Stomach (tissue), 9 donors: ENCODE measurements around the gene NBDY. TPM values are rescaled to one million over a fixed set of nuclear protein-coding genes. Genes with fewer than 3 reads are reported as not detected.

ENCODE experiments used
- DNase-seq, 2 donors: peaks; one replicate each; pipeline versions ENCODE4 v3.0.0 to v3.0.0-alpha.2; 2013 to 2019
- H3K27ac ChIP-seq, 5 donors: fragments of 200-600 bp in 4 of 5; sonication (generic) in 4 of 5; one replicate each; pipeline ENCODE4 v1.5.1; 2013 to 2019; ENCODE audit warnings: mild to moderate bottlenecking in 1 of 5, moderate library complexity in 1 of 5
- H3K27me3 ChIP-seq, 3 donors: fragments of 200-600 bp; sonication (generic); one replicate each; pipeline ENCODE4 v1.5.1; 2017 to 2019; ENCODE audit warnings: mixed run types in 1 of 3
- H3K36me3 ChIP-seq, 4 donors: fragments of 200-600 bp; sonication (generic); 1 replicate in 3 of 4; 2 replicates in 1 of 4; pipeline ENCODE4 v1.5.1; 2016 to 2019
- H3K4me1 ChIP-seq, 4 donors: fragments of 200-600 bp; sonication (generic); one replicate each; pipeline ENCODE4 v1.5.1; 2016 to 2019
- H3K4me3 ChIP-seq, 4 donors: fragments of 200-600 bp; sonication (generic) in 3 of 4; one replicate each; pipeline ENCODE4 v1.5.1; 2016 to 2019; ENCODE audit warnings: mild to moderate bottlenecking in 1 of 4
- H3K9me3 ChIP-seq, 4 donors: fragments of 200-600 bp; sonication (generic); one replicate each; pipeline ENCODE4 v1.5.1; 2016 to 2019
- CTCF ChIP-seq, 7 experiments: fragments of 450-650 bp in 4 of 7; fragments of 200-600 bp in 3 of 7; sonication (generic) in 3 of 7; IDR thresholded peaks; one replicate each; pipeline ENCODE4 v1.5.1; 2016 to 2019; ENCODE audit warnings: antibody characterized with exemption in 7 of 7, control low read depth in 2 of 7, mild to moderate bottlenecking in 1 of 7
- EP300 ChIP-seq: sonication (generic); formaldehyde crosslinking; IDR thresholded peaks from one replicate; pipeline ENCODE4 v1.6.1; 2017; ENCODE audit warnings: antibody characterized with exemption
- POLR2A ChIP-seq, 4 donors: fragments of 450-650 bp; IDR thresholded peaks; one replicate each; pipeline ENCODE4 v1.6.1; 2016; ENCODE audit warnings: antibody characterized with exemption in 4 of 4, control low read depth in 2 of 4, mild to moderate bottlenecking in 1 of 4, moderate library complexity in 1 of 4
- POLR2AphosphoS5 ChIP-seq, 3 donors: sonication (generic); formaldehyde crosslinking; IDR thresholded peaks; one replicate each; pipeline ENCODE4 v1.6.1; 2016; ENCODE audit warnings: antibody characterized with exemption in 3 of 3
- WGBS, 5 donors: extraction: QIAGEN DNeasy Blood & Tissue Kit in 3 of 5; methylation state at CpG; one replicate each; pipeline versions ENCODE4 v1.1.5 to v1.1.7; 2013 to 2018; 5-methylcytosine and 5-hydroxymethylcytosine counted together
- intact Hi-C: fragments of 100-400 bp; cut with DNase I; formaldehyde crosslinking; loops from one replicate; pipeline ENCODE4 v1.15.1; 2023; ENCODE audit warnings: low total_unique reads
- polyA plus RNA-seq, 3 donors: library from polyadenylated mRNA; stranded (reverse); fragments of 200-250 nt; gene quantifications; one replicate each; pipeline ENCODE4 v1.2.3, GENCODE V29; 2013
- total RNA-seq, 5 donors: library from RNA; depleted of rRNA; stranded (reverse); fragments of >200 nt; gene quantifications; one replicate each; pipeline versions ENCODE4 v1.1.0 to v1.2.3, GENCODE V29; 2014 to 2016
- donor health status: healthy with polysubstance abuse.
- donor health status: Bipolar disorder and iron deficiency.
- donor health status: healthy.

NBDY gene
- total and polyA plus RNA-seq, 8 donors, result 5.7 to 46.6 (median 16.5) TPM; not detected in 1

- Histone ChIP-seq H3K9me3 (no peaks in the 10 kb centered on the region), H3K27me3 (no peaks in the 10 kb centered on the region), H3K27ac (no peak overlapping the region), H3K36me3 (no peaks in the 10 kb centered on the region), H3K4me1 (peaks cover 0 to 26% (median 8%) of the 10 kb centered on the region in 4 donors), H3K4me3 (peak overlapping the region; percentile 46 to 57 (median 55))
- TF ChIP-seq POLR2AphosphoS5 (IDR thresholded peaks at IDR 0.05), result no peak
- no peak for TF ChIP-seq EP300
- no peak for TF ChIP-seq CTCF (IDR thresholded peaks at IDR 0.05)
- TF ChIP-seq POLR2A (IDR thresholded peaks at IDR 0.05), result no peak
- WGBS, 5 donors, result 21 to 36% (median 24%) methylated on average over 2 of the region's 2 CpGs
- DNase-seq, result no peak
- intact Hi-C loops, result no loop called here
These were observed 722 bp upstream of the NBDY start for GRCh38 chrX:56728321-56728720.

GRCh38 chrX:56728752-56729151, 291 bp upstream of the NBDY start:
- Histone ChIP-seq H3K27me3 (no peaks in the 10 kb centered on the region), H3K27ac (peak overlapping the region in 3 of 5 donors; percentile 86 to 87 (median 86)), H3K9me3 (no peaks in the 10 kb centered on the region), H3K4me3 (peak overlapping the region; percentile 46 to 57 (median 55)), H3K36me3 (no peaks in the 10 kb centered on the region), H3K4me1 (peaks cover 0 to 26% (median 8%) of the 10 kb centered on the region in 4 donors)
- TF ChIP-seq EP300 (no peak), POLR2A (IDR thresholded peaks at IDR 0.05) (no peak), CTCF (IDR thresholded peaks at IDR 0.05) (no peak), POLR2AphosphoS5 (IDR thresholded peaks at IDR 0.05) (no peak)
- 2 to 29% (median 10%) methylated on average over 8 of the region's 8 CpGs for WGBS, 5 donors
- peak in 1 of 2 donors; percentile 52 for DNase-seq
- intact Hi-C loops, result no loop called here

- no peaks in the 10 kb centered on the region for H3K9me3 ChIP-seq
- peaks cover 0 to 8% (median 6%) of the 10 kb centered on the region in 4 donors for H3K36me3 ChIP-seq
- intact Hi-C loops, result no loop called here
- no peaks in the 10 kb centered on the region for H3K27me3 ChIP-seq
- H3K4me3 ChIP-seq, result no peak overlapping the region
- 41 to 54% (median 50%) methylated on average over 2 of the region's 2 CpGs for WGBS, 5 donors
- peaks cover 0 to 21% (median 8%) of the 10 kb centered on the region in 4 donors for H3K4me1 ChIP-seq
- DNase-seq, result peak; percentile 64 to 68
- TF ChIP-seq EP300 (no peak), POLR2A (IDR thresholded peaks at IDR 0.05) (no peak), CTCF (IDR thresholded peaks at IDR 0.05) (peak in 3 of 7 experiments; percentile 51 to 75 (median 51))
- H3K27ac ChIP-seq, result no peak overlapping the region
These were observed 4.5 kb downstream of the NBDY start for GRCh38 chrX:56733459-56734046.

GRCh38 chrX:56736219-56736618, 7.2 kb downstream of the NBDY start:
- Histone ChIP-seq H3K9me3 (no peaks in the 10 kb centered on the region), H3K4me3 (no peak overlapping the region), H3K27me3 (no peaks in the 10 kb centered on the region), H3K4me1 (peaks cover 0 to 10% (median 4%) of the 10 kb centered on the region in 4 donors), H3K36me3 (peaks cover 0 to 8% (median 6%) of the 10 kb centered on the region in 4 donors), H3K27ac (no peak overlapping the region)
- no peak for TF ChIP-seq POLR2AphosphoS5 (IDR thresholded peaks at IDR 0.05)
- TF ChIP-seq POLR2A (IDR thresholded peaks at IDR 0.05), result no peak
- no peak for TF ChIP-seq CTCF (IDR thresholded peaks at IDR 0.05)
- no peak for TF ChIP-seq EP300
- intact Hi-C loops, result no loop called here
- DNase-seq, result no peak
- 92 to 100% (median 94%) methylated on average over 6 to 14 of the region's 14 CpGs; no CpG with 5 or more reads in 1 of the 5 donors for WGBS, 5 donors
